NB4 (cell line): Measurements from ENCODE around the gene BLNK.

ENCODE experiments used
- CTCF ChIP-seq: IDR thresholded peaks from one replicate; pipeline ENCODE4 v1.5.1; 2012; ENCODE audit warnings: low read depth, low read length
- POLR2A ChIP-seq: IDR thresholded peaks from 2 replicates; pipeline ENCODE4 v1.6.1; 2011; ENCODE audit warnings: mild to moderate bottlenecking; ENCODE audit not compliant: insufficient read length; ENCODE audit errors: extremely low read depth
- TF ChIP-seq, protein P1 (sequence below): IDR thresholded peaks from 2 replicates; pipeline ENCODE4 v1.6.1; 2011; ENCODE audit warnings: low read depth, low read length

GRCh38 chr10:96208271-96208670, 63.1 kb downstream of the BLNK start:
- TF ChIP-seq CTCF (no peak), POLR2A (no peak)
- TF ChIP-seq, protein P1, sequence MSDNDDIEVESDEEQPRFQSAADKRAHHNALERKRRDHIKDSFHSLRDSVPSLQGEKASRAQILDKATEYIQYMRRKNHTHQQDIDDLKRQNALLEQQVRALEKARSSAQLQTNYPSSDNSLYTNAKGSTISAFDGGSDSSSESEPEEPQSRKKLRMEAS = no peak
